GM12878 (cell line): ENCODE results near the gene XPO5. TPM values are rescaled to one million over a fixed set of nuclear protein-coding genes. Genes with fewer than 3 reads are reported as not detected.

ENCODE experiments used
- BHLHE40 ChIP-seq, 2 experiments: fragments of 450-650 bp in 1 of 2; IDR thresholded peaks; 2 replicates each; pipeline ENCODE4 v1.6.1; 2011 to 2017; ENCODE audit warnings: low read depth in 2 of 2, borderline replicate concordance in 1 of 2, improper control_type of control experiment in 1 of 2, low read length in 1 of 2, mild to moderate bottlenecking in 1 of 2
- CBX5 ChIP-seq: sonication (generic); IDR thresholded peaks from 2 replicates; pipeline ENCODE4 v1.6.1; 2016; ENCODE audit warnings: low read depth, moderate library complexity, mild to moderate bottlenecking, inconsistent platforms
- CHD1 ChIP-seq: IDR thresholded peaks from 2 replicates; pipeline ENCODE4 v1.6.1; 2012; ENCODE audit warnings: low read depth, low read length, improper control_type of control experiment
- CTCF ChIP-seq, 3 experiments: IDR thresholded peaks in 2 of 3; conservative IDR thresholded peaks in 1 of 3; 2 replicates each; pipeline ENCODE4 v1.5.1; 2011; ENCODE audit warnings: low read depth in 3 of 3, low read length in 3 of 3, mild to moderate bottlenecking in 3 of 3, control low read depth in 2 of 3, moderate library complexity in 2 of 3, inconsistent platforms in 1 of 3, mixed read lengths in 1 of 3; ENCODE audit not compliant: control insufficient read depth in 2 of 3, insufficient read depth in 1 of 3; ENCODE audit errors: extremely low read depth in 1 of 3
- PML ChIP-seq: IDR thresholded peaks from 2 replicates; pipeline ENCODE4 v1.6.1; 2012; ENCODE audit warnings: low read length, inconsistent platforms
- RFX5 ChIP-seq: IDR thresholded peaks from 2 replicates; pipeline ENCODE4 v1.6.1; 2011; ENCODE audit warnings: low read depth, low read length, improper control_type of control experiment
- SP1 ChIP-seq: IDR thresholded peaks from one replicate; pipeline ENCODE4 v1.6.1; 2011; ENCODE audit warnings: low read depth, low read length
- STAT3 ChIP-seq: IDR thresholded peaks from 2 replicates; pipeline ENCODE4 v1.6.1; 2011; ENCODE audit warnings: low read depth, low read length, improper control_type of control experiment
- TAF1 ChIP-seq: IDR thresholded peaks from 2 replicates; pipeline ENCODE4 v1.6.1; 2011; ENCODE audit warnings: mild to moderate bottlenecking, low read depth, low read length, borderline replicate concordance
- TBL1XR1 ChIP-seq: IDR thresholded peaks from 2 replicates; pipeline ENCODE4 v1.6.1; 2012; ENCODE audit warnings: low read depth, low read length, improper control_type of control experiment
- ZBTB33 ChIP-seq: fragments of 450-650 bp; IDR thresholded peaks from 2 replicates; pipeline ENCODE4 v1.6.1; 2017; ENCODE audit warnings: mild to moderate bottlenecking
- ZSCAN29 ChIP-seq: fragments of 450-650 bp; IDR thresholded peaks from 2 replicates; pipeline ENCODE4 v1.6.1; 2017; ENCODE audit warnings: mild to moderate bottlenecking, moderate library complexity
- polyA plus RNA-seq, 11 experiments: library from polyadenylated mRNA; depleted of rRNA in 4 of 11; unstranded in 6 of 11; stranded (reverse) in 5 of 11; fragments of >200 nt; fragmentation: Nextera tagmentation in 4 of 11; fragmentation: Illumina TruSeq in 1 of 11; extraction: Ambion mirVana in 4 of 11; extraction: Trizol in 1 of 11; gene quantifications; 1 replicate in 1 of 11; 2 replicates in 10 of 11; pipeline versions ENCODE4 v1.2.1 to v1.2.3, GENCODE V29; 2011 to 2016; ENCODE audit warnings: inconsistent platforms in 2 of 11, missing spikeins in 2 of 11, low read depth in 1 of 11
- total RNA-seq, 4 experiments: library from RNA; depleted of rRNA in 3 of 4; stranded (reverse); fragments of >200 nt in 3 of 4; fragmentation: Illumina TruSeq in 1 of 4; extraction: Trizol in 1 of 4; gene quantifications; 2 replicates each; pipeline versions ENCODE4 v1.2.1 to v1.2.3, GENCODE V29; 2013 to 2021
- TF ChIP-seq, protein P1 (sequence below): IDR thresholded peaks from 2 replicates; pipeline ENCODE4 v1.6.1; 2011; ENCODE audit warnings: low read depth, mild to moderate bottlenecking, low read length, moderate library complexity, borderline replicate concordance; ENCODE audit errors: extremely low read depth
- TF ChIP-seq, protein P2 (sequence below): fragments of 450-650 bp; IDR thresholded peaks from 2 replicates; pipeline ENCODE4 v1.6.1; 2017; ENCODE audit warnings: mild to moderate bottlenecking, moderate library complexity
- TF ChIP-seq, protein P3 (sequence below): fragments of 450-650 bp; IDR thresholded peaks from 2 replicates; pipeline ENCODE4 v1.6.1; 2017; ENCODE audit warnings: mild to moderate bottlenecking, moderate library complexity

The XPO5 gene
- total and polyA plus RNA-seq, 10 of the 15 experiments (the other 5 are each of a cell fraction or from before 2014, with no cell fraction given): 11.3 to 76.0 (median 41.6) TPM

DNA sequence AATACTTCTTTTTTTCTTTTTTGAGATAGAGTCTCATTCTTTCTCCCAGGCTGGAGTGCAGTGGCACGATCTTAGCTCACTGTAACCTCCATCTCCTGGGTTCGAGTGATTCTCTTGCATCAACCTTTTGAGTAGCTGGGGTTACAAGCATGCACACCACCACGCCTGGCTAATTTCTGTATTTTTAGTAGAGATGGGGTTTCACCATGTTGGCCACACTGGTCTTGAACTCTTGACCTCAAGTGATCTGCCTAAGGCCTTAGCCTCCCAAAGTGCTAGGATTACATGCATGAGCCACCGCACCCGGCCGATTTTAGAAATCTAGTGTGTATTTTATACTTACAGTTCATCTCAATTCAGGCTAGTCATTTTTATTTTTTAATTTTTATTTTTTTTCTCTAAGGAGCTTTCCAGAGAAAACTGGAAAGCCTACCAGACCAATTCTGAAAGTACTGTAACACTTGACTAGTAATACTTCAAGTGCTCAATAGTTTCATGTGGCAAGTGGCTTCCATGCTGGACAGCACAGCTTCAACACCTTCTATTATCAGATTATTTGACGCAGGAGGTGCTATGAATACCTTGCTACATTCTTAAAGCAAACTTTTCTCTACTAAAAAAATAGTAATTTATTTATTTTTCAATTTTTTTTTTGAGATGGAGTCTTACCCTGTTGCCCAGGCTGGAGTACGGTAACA, 33.9 kb downstream of the XPO5 start (continued):
- TF ChIP-seq, protein P1, sequence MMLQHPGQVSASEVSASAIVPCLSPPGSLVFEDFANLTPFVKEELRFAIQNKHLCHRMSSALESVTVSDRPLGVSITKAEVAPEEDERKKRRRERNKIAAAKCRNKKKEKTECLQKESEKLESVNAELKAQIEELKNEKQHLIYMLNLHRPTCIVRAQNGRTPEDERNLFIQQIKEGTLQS: no peak
- TF ChIP-seq CTCF (IDR thresholded peaks at IDR 0.05 in 2 of 3, conservative IDR thresholded peaks at IDR 0.05 in 1 of 3; ENCODE audit: control insufficient read depth in 2 of 3, extremely low read depth in 1 of 3, insufficient read depth in 1 of 3, low read depth in 3 of 3, low read length in 3 of 3) (no peak), CHD1 (no peak), RFX5 (no peak), CBX5 (no peak), STAT3 (no peak), ZBTB33 (no peak), PML (no peak), ZSCAN29 (no peak), TAF1 (no peak), BHLHE40 (IDR thresholded peaks at IDR 0.05; ENCODE audit: borderline replicate concordance in 1 of 2, low read depth in 2 of 2, low read length in 1 of 2) (0 out of 4 replicates have a peak, but pooled peaks of 1 of the 2 experiments have one; percentile 26), TBL1XR1 (no peak), SP1 (no peak)
- TF ChIP-seq, protein P2, sequence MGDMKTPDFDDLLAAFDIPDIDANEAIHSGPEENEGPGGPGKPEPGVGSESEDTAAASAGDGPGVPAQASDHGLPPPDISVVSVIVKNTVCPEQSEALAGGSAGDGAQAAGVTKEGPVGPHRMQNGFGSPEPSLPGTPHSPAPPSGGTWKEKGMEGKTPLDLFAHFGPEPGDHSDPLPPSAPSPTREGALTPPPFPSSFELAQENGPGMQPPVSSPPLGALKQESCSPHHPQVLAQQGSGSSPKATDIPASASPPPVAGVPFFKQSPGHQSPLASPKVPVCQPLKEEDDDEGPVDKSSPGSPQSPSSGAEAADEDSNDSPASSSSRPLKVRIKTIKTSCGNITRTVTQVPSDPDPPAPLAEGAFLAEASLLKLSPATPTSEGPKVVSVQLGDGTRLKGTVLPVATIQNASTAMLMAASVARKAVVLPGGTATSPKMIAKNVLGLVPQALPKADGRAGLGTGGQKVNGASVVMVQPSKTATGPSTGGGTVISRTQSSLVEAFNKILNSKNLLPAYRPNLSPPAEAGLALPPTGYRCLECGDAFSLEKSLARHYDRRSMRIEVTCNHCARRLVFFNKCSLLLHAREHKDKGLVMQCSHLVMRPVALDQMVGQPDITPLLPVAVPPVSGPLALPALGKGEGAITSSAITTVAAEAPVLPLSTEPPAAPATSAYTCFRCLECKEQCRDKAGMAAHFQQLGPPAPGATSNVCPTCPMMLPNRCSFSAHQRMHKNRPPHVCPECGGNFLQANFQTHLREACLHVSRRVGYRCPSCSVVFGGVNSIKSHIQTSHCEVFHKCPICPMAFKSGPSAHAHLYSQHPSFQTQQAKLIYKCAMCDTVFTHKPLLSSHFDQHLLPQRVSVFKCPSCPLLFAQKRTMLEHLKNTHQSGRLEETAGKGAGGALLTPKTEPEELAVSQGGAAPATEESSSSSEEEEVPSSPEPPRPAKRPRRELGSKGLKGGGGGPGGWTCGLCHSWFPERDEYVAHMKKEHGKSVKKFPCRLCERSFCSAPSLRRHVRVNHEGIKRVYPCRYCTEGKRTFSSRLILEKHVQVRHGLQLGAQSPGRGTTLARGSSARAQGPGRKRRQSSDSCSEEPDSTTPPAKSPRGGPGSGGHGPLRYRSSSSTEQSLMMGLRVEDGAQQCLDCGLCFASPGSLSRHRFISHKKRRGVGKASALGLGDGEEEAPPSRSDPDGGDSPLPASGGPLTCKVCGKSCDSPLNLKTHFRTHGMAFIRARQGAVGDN: no peak
- TF ChIP-seq, protein P3, sequence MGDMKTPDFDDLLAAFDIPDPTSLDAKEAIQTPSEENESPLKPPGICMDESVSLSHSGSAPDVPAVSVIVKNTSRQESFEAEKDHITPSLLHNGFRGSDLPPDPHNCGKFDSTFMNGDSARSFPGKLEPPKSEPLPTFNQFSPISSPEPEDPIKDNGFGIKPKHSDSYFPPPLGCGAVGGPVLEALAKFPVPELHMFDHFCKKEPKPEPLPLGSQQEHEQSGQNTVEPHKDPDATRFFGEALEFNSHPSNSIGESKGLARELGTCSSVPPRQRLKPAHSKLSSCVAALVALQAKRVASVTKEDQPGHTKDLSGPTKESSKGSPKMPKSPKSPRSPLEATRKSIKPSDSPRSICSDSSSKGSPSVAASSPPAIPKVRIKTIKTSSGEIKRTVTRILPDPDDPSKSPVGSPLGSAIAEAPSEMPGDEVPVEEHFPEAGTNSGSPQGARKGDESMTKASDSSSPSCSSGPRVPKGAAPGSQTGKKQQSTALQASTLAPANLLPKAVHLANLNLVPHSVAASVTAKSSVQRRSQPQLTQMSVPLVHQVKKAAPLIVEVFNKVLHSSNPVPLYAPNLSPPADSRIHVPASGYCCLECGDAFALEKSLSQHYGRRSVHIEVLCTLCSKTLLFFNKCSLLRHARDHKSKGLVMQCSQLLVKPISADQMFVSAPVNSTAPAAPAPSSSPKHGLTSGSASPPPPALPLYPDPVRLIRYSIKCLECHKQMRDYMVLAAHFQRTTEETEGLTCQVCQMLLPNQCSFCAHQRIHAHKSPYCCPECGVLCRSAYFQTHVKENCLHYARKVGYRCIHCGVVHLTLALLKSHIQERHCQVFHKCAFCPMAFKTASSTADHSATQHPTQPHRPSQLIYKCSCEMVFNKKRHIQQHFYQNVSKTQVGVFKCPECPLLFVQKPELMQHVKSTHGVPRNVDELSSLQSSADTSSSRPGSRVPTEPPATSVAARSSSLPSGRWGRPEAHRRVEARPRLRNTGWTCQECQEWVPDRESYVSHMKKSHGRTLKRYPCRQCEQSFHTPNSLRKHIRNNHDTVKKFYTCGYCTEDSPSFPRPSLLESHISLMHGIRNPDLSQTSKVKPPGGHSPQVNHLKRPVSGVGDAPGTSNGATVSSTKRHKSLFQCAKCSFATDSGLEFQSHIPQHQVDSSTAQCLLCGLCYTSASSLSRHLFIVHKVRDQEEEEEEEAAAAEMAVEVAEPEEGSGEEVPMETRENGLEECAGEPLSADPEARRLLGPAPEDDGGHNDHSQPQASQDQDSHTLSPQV: no peak
